Stimulated activated CD8-positive, alpha-beta memory T cell treated with anti-CD3 and anti-CD28 coated beads, Interleukin-12 subunit alpha, Interleukin-12 subunit beta, amount 100 ng/mL, for 1 hour (primary cell): ENCODE results near the gene SNIP1.
A peak's percentile ranks its signal among the peaks of the same experiment; 100 is the strongest.
"Not testable (repeated sequence)": the region's sequence is repeated elsewhere in the genome, so short reads cannot be mapped to it uniquely, and the experiment has no call there.

Experiments used
- DNase-seq: peaks from one replicate; pipeline ENCODE4 v3.0.0-alpha.2; 2020; ENCODE audit warnings: low read depth

The SNIP1 gene, protein sequence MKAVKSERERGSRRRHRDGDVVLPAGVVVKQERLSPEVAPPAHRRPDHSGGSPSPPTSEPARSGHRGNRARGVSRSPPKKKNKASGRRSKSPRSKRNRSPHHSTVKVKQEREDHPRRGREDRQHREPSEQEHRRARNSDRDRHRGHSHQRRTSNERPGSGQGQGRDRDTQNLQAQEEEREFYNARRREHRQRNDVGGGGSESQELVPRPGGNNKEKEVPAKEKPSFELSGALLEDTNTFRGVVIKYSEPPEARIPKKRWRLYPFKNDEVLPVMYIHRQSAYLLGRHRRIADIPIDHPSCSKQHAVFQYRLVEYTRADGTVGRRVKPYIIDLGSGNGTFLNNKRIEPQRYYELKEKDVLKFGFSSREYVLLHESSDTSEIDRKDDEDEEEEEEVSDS

DNA sequence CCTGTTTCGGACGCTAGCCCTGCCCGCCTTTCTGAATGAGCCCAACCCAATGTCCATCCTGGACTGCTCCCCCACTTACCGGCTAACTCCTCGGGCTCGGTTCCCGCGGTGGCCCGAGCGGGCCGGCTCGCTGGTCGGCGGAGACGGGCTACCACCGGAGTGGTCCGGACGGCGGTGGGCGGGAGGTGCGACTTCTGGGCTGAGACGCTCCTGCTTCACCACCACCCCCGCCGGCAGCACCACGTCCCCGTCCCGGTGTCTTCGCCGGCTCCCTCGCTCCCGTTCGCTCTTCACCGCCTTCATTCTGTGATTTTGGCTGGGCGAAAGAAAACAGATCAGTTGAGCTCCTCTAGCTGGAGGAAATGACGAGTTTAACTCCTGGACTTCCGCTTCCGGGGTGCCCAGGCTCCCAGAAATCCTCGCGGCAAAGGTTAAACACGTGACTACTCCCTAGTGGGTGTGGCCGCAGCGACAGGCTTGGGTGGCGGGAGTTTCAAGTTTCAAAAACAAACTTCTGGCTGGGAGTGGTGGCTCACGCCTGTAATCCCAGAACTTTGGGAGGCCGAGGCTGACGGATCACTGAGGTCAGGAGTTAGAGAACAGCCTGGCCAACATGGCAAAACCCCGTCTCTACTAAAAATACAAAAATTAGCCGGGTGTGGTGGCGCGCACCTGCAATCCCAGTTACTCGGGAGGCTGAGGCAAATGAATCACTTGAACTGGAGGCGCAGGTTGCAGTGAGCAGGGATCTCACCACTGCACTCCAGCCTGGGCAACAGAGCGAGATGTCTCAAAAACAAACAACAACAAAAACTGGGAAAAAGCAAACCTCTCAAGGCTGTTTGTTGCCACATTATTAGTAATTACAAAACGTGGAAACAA lies at the start of gene SNIP1:
Gene SNIP1, minus strand, starts transcription at position 367 of the 882 bp plus-strand sequence. Its CDS starts 64 bp downstream, at position 303.
- peak; percentile 84 for DNase-seq

DNA sequence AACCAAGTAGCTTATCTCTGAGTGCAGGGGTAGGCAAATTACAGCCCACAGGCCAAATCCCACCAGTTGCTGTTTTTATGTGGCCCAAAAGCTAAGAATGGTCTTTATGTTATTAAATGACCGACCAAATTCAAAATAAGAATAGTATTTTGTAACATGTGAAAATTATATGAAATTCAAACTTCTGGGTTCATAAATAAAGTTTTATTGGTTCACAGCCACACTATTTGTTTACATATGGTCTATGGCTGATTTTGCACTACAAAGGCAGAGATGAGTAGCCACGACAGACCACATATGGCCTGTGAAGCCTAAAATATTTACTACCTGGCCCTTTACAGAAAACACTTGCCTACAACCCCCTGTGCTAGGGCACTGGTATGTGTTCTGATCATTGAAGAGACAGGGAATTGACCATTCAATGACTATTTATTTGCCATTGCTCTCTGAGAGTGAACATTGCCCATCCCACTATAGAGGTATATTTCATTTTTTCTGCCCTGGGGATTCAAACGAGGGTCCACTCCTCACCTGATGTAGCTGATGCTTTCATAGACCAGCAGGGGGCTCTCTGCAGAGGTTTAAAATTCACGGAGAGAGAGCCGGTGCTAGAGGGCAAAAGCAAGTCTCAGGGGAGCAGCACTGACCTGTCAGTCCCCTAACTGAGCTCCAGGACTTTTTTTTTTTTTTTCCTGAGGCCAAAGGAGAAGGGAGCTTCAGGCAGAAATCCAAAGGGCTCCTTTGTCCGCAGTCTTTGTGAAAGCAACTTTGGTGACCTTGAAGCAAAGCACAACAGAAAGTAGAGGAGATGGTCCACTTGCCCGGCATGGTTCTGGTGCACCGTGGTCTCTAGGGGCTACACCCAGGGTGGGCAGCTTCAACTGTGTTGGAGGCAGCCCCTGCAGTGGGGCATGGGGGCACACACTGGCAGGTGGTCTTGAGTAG lies 48.9 kb upstream of the SNIP1 start:
- peak; percentile 6 for DNase-seq

DNA sequence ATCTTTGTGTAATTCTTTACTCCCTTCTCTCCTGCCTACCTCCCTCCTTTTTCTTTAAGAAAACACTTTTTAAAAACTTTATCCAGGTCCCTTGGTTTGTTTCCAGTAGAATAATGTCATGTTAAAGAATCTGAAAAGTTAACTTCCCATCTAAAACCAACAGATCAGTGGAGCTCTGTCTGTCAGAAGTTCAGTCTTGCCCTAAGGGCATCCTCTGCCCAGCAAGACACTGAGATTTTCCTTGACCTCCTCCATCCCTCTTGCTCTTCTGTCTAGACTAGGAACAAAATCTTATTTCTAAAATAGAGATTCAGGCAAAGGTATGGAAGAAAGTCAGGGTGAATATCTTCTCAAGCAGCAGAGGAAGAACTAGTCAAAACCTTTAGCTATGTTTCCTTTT lies 47.3 kb upstream of the SNIP1 start:
- DNase-seq = no peak

DNA sequence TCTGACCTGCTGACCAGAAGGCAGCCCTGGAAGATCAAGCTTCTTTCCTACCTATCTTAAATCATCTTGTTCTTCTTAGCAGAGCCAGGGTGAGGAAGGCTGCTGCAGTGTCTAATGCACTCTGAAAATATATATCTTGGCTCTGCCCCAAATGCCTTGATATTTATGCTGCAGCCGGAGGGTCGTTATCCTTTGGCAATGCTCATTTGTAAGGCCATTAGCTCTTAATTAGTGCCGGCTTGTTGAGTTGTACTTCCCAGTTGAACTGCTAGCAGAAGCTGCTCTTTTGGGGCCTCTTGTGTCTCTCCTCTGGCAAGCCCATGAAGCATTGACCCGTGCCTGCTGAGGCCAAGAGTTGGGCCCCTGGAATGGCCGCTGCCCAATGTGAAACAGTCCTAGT lies 45.8 kb upstream of the SNIP1 start:
- no peak for DNase-seq

GRCh38 chr1:37596182-37596667 lies 42.1 kb upstream of the SNIP1 start:
- DNase-seq = no peak

GRCh38 chr1:37595440-37596181 lies 41.5 kb upstream of the SNIP1 start, which contains the start of gene GNL2:
GNL2 (minus strand) TSS chr1:37595937; CDS start chr1:37595822, 115 bp downstream.
- peak; percentile 93 for DNase-seq

DNA sequence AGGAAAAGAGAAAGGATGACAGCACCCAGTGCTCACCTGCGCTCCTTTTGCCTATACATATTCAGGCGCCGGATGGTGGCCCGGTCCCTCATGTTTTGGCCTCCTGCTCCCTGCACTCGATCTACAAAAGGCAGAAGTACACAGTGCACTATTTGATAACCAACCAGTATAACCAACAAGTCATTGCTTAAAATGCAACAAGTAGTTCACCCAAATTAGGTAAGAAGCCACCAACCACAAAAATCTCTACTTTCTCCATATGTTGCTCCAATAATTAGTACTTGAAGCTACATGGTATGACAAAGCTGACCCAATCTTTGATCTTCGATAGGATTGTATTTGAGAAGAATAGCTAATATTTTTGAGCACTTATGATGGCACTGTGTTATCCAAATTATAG lies 39.6 kb upstream of the SNIP1 start:
- DNase-seq = no peak

GRCh38 chr1:37588939-37589338 lies 34.8 kb upstream of the SNIP1 start:
- DNase-seq = no peak

DNA sequence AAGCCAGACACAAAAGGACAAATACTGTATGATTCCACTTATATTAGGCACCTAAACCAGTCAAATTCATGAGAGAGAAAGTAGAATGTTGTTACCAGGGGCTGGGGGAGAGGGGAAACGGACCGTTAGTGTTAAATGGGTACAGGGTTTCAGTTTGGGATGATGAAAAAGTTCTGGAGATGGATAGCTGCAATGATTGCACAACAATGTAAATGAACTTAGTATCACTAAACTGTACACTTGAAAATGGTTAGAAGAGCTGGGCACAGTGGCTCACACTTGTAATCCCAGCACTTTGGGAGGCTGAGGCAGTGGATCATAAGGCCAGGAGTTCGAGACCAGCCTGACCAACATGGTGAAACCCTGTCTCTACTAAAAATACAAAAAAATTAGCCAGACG lies 30.5 kb upstream of the SNIP1 start:
- DNase-seq = not testable (repeated sequence)

GRCh38 chr1:37575692-37576091 lies 21.6 kb upstream of the SNIP1 start:
- DNase-seq = no peak

GRCh38 chr1:37574834-37575480 lies 20.9 kb upstream of the SNIP1 start:
- no peak for DNase-seq

GRCh38 chr1:37570528-37571334 lies 16.6 kb upstream of the SNIP1 start:
- DNase-seq = no peak

DNA sequence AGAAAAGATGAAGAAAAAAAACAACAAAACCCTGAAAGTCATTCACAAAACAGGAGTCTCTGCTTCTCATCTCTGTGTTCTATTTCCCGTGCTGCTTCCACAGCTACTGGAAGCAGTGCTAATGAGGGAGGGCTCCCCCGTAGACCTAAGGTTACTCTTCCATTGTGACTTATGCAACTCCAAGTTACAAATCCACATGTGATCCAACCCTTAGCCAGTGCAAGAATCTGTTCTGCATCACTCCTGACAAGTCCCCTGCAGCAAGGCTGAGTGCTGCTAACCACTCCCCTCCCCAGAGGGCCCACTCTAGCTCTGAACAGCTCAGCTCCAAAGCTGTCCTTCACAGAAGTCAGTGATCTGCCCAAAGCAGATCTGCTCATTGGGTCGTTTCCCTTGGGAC lies 12.9 kb upstream of the SNIP1 start:
- no peak for DNase-seq

DNA sequence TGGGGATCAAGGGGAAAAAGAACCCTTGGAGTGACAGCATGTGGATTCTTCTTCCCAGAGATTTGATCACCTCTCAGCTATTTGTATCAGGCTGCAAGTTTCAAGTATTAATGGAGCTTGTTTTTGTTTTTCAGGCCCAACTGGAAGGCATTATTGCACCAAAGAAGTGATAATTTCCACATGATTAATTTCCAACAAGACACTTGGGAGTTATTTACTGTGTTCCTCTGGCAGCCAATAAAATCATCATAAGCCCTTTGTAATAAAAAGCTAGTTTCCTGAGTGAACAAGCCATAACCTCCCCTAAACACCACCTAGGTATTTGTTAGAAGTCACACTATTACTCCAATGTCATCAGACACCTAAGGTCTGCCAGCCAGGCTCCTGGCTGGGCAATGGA lies 10.8 kb upstream of the SNIP1 start:
- no peak for DNase-seq

DNA sequence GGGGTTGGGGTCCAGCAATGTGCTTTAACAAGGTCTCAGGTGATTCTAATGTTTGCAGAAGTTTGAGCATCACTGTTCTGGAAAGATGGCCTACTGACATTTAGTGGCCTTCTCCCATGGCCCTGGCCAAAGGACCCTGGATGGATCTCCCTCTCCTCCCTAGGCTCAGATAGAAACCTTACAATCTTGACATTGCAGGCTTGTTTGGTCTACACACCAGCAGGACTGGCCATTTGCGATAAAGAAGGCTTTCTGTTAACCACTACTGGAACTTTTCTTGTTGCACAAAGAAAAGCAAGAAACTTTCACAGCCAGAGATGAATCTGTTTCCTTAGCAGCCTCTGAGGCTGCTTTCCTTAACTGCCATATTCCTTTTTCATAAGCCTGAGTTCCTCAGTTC lies 8.9 kb upstream of the SNIP1 start:
- DNase-seq = no peak

- no peak for DNase-seq
Observed at GRCh38 chr1:37561133-37562132, 7.3 kb upstream of the SNIP1 start.

DNA sequence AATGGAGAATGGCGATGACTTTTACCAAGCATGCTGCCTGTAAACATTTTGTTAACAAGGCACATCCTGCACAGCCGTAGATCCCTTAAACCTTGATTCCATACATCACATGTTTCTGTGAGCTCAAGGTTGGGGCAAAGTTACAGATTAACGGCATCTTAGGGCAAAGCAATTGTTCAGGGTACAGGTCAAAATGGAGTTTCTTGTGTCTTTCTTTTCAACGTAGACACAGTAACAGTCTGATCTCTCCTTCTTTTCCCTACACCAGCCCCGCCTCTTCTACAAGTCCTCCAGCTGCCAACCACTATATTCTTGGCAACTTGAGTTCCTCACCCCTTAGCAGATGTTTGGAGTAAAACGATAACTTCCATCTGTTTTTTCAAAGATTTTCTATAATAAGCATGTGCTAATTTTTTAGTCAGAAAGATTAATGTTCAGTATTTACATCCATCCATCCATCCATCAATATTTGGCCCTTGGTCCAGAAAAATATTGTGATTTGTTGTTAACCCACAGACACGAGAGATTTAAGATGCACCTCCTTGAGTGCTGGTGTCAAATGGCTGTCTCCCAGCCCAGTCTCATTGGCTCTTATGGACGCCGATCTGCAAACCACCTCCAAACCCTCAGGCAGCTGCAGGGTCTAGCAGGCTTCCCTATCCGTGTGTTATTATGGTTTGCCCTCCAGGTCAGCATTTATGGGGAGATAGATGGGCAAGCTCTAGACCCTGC lies 6.5 kb upstream of the SNIP1 start:
- no peak for DNase-seq

DNA sequence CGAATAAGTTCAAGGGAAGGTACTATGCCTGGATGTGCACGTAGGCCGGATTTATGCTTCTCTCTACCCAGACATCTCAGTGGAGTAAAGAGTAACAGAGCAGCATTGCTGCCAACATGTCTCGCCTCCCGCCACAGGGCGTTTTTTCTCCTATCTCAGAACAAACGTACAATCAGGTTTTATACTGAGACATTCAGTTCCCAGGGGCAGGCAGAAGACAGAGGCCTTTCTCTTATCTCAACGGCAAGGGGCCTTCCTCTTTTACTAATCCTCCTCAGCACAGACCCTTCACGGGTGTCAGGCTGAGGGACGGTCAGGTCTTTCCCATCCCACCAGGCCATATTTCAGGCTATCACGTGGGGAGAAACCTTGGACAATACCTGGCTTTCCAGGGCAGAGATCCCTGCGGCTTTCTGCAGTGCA lies 5.9 kb upstream of the SNIP1 start:
- not testable (repeated sequence) for DNase-seq
